ENCODE results near the gene GPATCH2L.

GRCh38 chr14:76232800-76233199 lies 81.1 kb downstream of the GPATCH2L start:
- TF ChIP-seq CTCF (IDR thresholded peaks at IDR 0.05) (no peak), POLR2A (IDR thresholded peaks at IDR 0.05) (no peak)
